CD14-positive monocyte (primary cell): ENCODE data around the gene FBXO17. TPM values are rescaled to one million over a fixed set of nuclear protein-coding genes. Genes with fewer than 3 reads are reported as not detected.

Experiments
- DNase-seq, 3 donors: peaks; one replicate each; pipeline ENCODE4 v3.0.0-alpha.2; 2011 to 2022
- H2AFZ ChIP-seq: 2 replicates; pipeline ENCODE4 v1.6.0; 2012; ENCODE audit warnings: mild to moderate bottlenecking, low read depth, low read length, inconsistent platforms; ENCODE audit not compliant: insufficient read depth, poor library complexity, severe bottlenecking
- H3K27ac ChIP-seq, 2 donors: 1 replicate in 1 of 2; 2 replicates in 1 of 2; pipeline ENCODE4 v1.5.1; 2012 to 2013; ENCODE audit warnings: low read length in 2 of 2, control low read depth in 1 of 2, inconsistent platforms in 1 of 2, low read depth in 1 of 2, mild to moderate bottlenecking in 1 of 2
- H3K27me3 ChIP-seq, 2 donors: one replicate each; pipeline versions ENCODE4 v1.6.0 to v1.6.1; 2011 to 2013; ENCODE audit warnings: low read length in 2 of 2; ENCODE audit not compliant: control insufficient read depth in 2 of 2, insufficient read depth in 2 of 2
- H3K36me3 ChIP-seq, 2 donors: replicated peaks in 1 of 2; 1 replicate in 1 of 2; 2 replicates in 1 of 2; pipeline versions ENCODE4 v1.5.1 to v1.6.1; 2012 to 2013; ENCODE audit warnings: low read length in 2 of 2, control low read depth in 1 of 2, inconsistent platforms in 1 of 2, mild to moderate bottlenecking in 1 of 2; ENCODE audit not compliant: insufficient read depth in 2 of 2, control insufficient read depth in 1 of 2
- H3K4me1 ChIP-seq, 2 donors: 1 replicate in 1 of 2; 2 replicates in 1 of 2; pipeline versions ENCODE4 v1.5.1 to v1.6.1; 2012 to 2013; ENCODE audit warnings: low read length in 2 of 2, control low read depth in 1 of 2, inconsistent platforms in 1 of 2, mild to moderate bottlenecking in 1 of 2, moderate library complexity in 1 of 2; ENCODE audit not compliant: insufficient read depth in 2 of 2, control insufficient read depth in 1 of 2
- H3K4me2 ChIP-seq: replicated peaks from 2 replicates; pipeline ENCODE3; 2012; ENCODE audit warnings: low read length, moderate library complexity, mild to moderate bottlenecking; ENCODE audit not compliant: poor library complexity, severe bottlenecking; ENCODE audit errors: extremely low read depth
- H3K4me3 ChIP-seq, 3 experiments: fragments of 200-600 bp in 1 of 3; sonication (generic) in 1 of 3; replicated peaks in 1 of 3; 1 replicate in 2 of 3; 2 replicates in 1 of 3; pipeline ENCODE4 v1.5.1; 2011 to 2013; ENCODE audit warnings: low read length in 3 of 3, mild to moderate bottlenecking in 3 of 3, control low read depth in 2 of 3, low read depth in 2 of 3, inconsistent platforms in 1 of 3, moderate library complexity in 1 of 3
- H3K79me2 ChIP-seq: 2 replicates; pipeline ENCODE4 v1.6.0; 2012; ENCODE audit warnings: mild to moderate bottlenecking, control low read depth, inconsistent platforms, low read length, moderate library complexity; ENCODE audit not compliant: insufficient read depth
- H3K9ac ChIP-seq: 2 replicates; pipeline ENCODE4 v1.6.0; 2017; ENCODE audit warnings: low read length, mild to moderate bottlenecking; ENCODE audit not compliant: insufficient read depth, poor library complexity, severe bottlenecking
- H3K9me3 ChIP-seq, 2 donors: replicated peaks in 1 of 2; 1 replicate in 1 of 2; 2 replicates in 1 of 2; pipeline versions ENCODE4 v1.5.1 to v1.6.1; 2012 to 2013; ENCODE audit warnings: low read length in 2 of 2, control low read depth in 1 of 2; ENCODE audit not compliant: control insufficient read depth in 1 of 2, insufficient read depth in 1 of 2
- H4K20me1 ChIP-seq: 2 replicates; pipeline ENCODE4 v1.6.0; 2012; ENCODE audit warnings: mild to moderate bottlenecking, low read length, control low read depth, moderate library complexity; ENCODE audit not compliant: insufficient read depth
- H3K27ac Mint-ChIP-seq, 7 donors: one replicate each; pipeline ENCODE4 v1.8.0; 2020; ENCODE audit warnings: mild to moderate bottlenecking in 7 of 7, mixed read lengths in 7 of 7, moderate library complexity in 6 of 7, inconsistent platforms in 2 of 7
- H3K27me3 Mint-ChIP-seq, 3 donors: one replicate each; pipeline ENCODE4 v1.8.0; 2021 to 2022; ENCODE audit warnings: low read depth in 3 of 3, mild to moderate bottlenecking in 3 of 3, mixed read lengths in 3 of 3, moderate library complexity in 3 of 3, inconsistent platforms in 1 of 3
- H3K36me3 Mint-ChIP-seq, 2 donors: one replicate each; pipeline ENCODE4 v1.8.0; 2020; ENCODE audit warnings: mixed read lengths in 2 of 2, inconsistent platforms in 1 of 2, mild to moderate bottlenecking in 1 of 2
- H3K4me1 Mint-ChIP-seq: one replicate; pipeline ENCODE4 v1.8.0; 2020; ENCODE audit warnings: mild to moderate bottlenecking, mixed read lengths
- H3K4me3 Mint-ChIP-seq, 2 donors: one replicate each; pipeline ENCODE4 v1.8.0; 2020; ENCODE audit warnings: mild to moderate bottlenecking in 2 of 2, mixed read lengths in 2 of 2, moderate library complexity in 1 of 2
- H3K9me3 Mint-ChIP-seq, 7 donors: one replicate each; pipeline ENCODE4 v1.8.0; 2020 to 2022; ENCODE audit warnings: mixed read lengths in 7 of 7, mild to moderate bottlenecking in 6 of 7, moderate library complexity in 6 of 7, inconsistent platforms in 2 of 7
- CTCF ChIP-seq: fragments of 200-600 bp; IDR thresholded peaks from one replicate; pipeline ENCODE4 v1.8.0; 2022; ENCODE audit warnings: antibody characterized with exemption, mild to moderate bottlenecking
- WGBS: methylation state at CpG from one replicate; pipeline ENCODE4 v1.1.5; 2013; ENCODE audit warnings: missing lambda C conversion rate; ENCODE audit not compliant: insufficient coverage; 5-methylcytosine and 5-hydroxymethylcytosine counted together
- intact Hi-C, 2 donors: fragments of 100-400 bp; cut with micrococcal nuclease; formaldehyde crosslinking; loops; one replicate each; pipeline versions ENCODE4 v1.15.0 to v1.15.1; 2023
- polyA plus RNA-seq, 3 donors: library from polyadenylated mRNA; depleted of rRNA in 1 of 3; unstranded in 2 of 3; stranded (reverse) in 1 of 3; fragments of 300-500 nt in 2 of 3; fragments of >200 nt in 1 of 3; fragmentation: Illumina TruSeq in 2 of 3; gene quantifications; 1 replicate in 2 of 3; 2 replicates in 1 of 3; pipeline ENCODE4 v1.2.3, GENCODE V29; 2012 to 2021

The FBXO17 gene
- polyA plus RNA-seq, 3 donors: not detected

DNA sequence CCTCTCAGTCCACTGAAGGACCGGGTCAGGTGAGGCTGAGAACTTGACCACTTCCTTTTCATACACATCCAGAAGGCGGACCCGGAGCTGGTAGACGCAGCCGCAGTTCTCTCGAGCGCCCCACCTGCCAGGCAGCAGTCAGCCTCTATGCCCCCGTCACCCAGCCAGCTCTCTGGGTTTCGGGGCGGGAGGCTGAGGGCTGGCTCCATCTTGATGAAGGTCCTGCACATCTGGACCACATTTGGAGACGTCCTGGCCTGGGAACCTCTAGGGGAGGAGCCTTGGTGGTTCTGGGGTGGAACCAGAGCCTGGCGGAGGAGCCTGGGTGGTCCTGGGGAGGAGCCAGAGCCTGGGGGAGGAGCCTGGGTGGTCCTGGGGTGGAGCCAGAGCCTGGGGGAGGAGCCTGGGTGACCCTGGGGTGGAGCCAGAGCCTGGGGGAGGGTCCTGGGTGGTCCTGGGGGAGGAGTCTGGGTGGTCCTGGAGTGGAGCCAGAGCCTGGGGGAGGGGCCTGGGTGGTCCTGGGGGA lies 30.5 kb downstream of the FBXO17 start:
- 95% methylated on average over 10 of the region's 12 CpGs for WGBS
- intact Hi-C loops: no loop called here
- no peaks in the 10 kb centered on the region for H4K20me1 ChIP-seq
- Mint-ChIP-seq H3K4me3 (no peak overlapping the region), H3K4me1 (peaks cover 9% of the 10 kb centered on the region), H3K9me3 (peaks cover 0 to 10% (median 8%) of the 10 kb centered on the region in 7 donors), H3K36me3 (no peaks in the 10 kb centered on the region), H3K27me3 (peaks cover 18 to 29% (median 20%) of the 10 kb centered on the region in 3 donors), H3K27ac (no peak overlapping the region)
- no peak overlapping the region for H2AFZ ChIP-seq
- no peaks in the 10 kb centered on the region for H3K36me3 ChIP-seq
- no peak overlapping the region for H3K4me2 ChIP-seq
- H3K27me3 ChIP-seq: peaks cover 0 to 4% of the 10 kb centered on the region in 2 donors
- H3K9ac ChIP-seq: no peak overlapping the region
- H3K4me3 ChIP-seq: no peak overlapping the region
- no peak for DNase-seq
- no peaks in the 10 kb centered on the region for H3K9me3 ChIP-seq
- no peak overlapping the region for H3K27ac ChIP-seq
- H3K79me2 ChIP-seq: no peaks in the 10 kb centered on the region
- TF ChIP-seq CTCF: no peak
- peaks cover 3 to 6% of the 10 kb centered on the region in 2 donors for H3K4me1 ChIP-seq

- Histone ChIP-seq H3K9me3 (no peaks in the 10 kb centered on the region), H3K79me2 (no peaks in the 10 kb centered on the region), H3K36me3 (no peaks in the 10 kb centered on the region), H3K4me3 (no peak overlapping the region), H3K4me2 (no peak overlapping the region), H3K27ac (no peak overlapping the region), H2AFZ (no peak overlapping the region), H3K27me3 (no peaks in the 10 kb centered on the region), H3K9ac (no peak overlapping the region), H3K4me1 (peaks cover 0 to 2% of the 10 kb centered on the region in 2 donors), H4K20me1 (no peaks in the 10 kb centered on the region)
- no peak for DNase-seq
- Mint-ChIP-seq H3K27ac (no peak overlapping the region), H3K9me3 (peaks cover 0 to 1% (median 0%) of the 10 kb centered on the region in 7 donors), H3K4me3 (no peak overlapping the region), H3K27me3 (peaks cover 7 to 8% (median 7%) of the 10 kb centered on the region in 3 donors), H3K4me1 (peaks cover 13% of the 10 kb centered on the region), H3K36me3 (no peaks in the 10 kb centered on the region)
- WGBS: 96% methylated on average over 14 of the region's 20 CpGs
- intact Hi-C loops: no loop called here
- no peak for TF ChIP-seq CTCF
Measured at GRCh38 chr19:38942471-38943181, 32.9 kb downstream of the FBXO17 start.
